Chondrocyte (in vitro differentiated cells): ENCODE results near the gene IRF2BP2. TPM values are rescaled to one million over a fixed set of nuclear protein-coding genes. Genes with fewer than 3 reads are reported as not detected.

ENCODE experiments used
- DNase-seq: peaks from one replicate; pipeline ENCODE4 v3.0.0; 2021; ENCODE audit warnings: mixed read lengths, low spot score
- H3K27ac Mint-ChIP-seq: one replicate; pipeline ENCODE4 v1.8.0; 2021; ENCODE audit warnings: mild to moderate bottlenecking, moderate library complexity, mixed read lengths; ENCODE audit not compliant: unreplicated experiment
- H3K27me3 Mint-ChIP-seq: 2 replicates; pipeline ENCODE4 v1.8.0; 2021; ENCODE audit warnings: low read depth, mixed read lengths
- H3K36me3 Mint-ChIP-seq: 2 replicates; pipeline ENCODE4 v1.8.0; 2021; ENCODE audit warnings: low read depth, mixed read lengths
- H3K4me1 Mint-ChIP-seq: 2 replicates; pipeline ENCODE4 v1.8.0; 2021; ENCODE audit warnings: low read depth, mild to moderate bottlenecking, mixed read lengths
- H3K4me3 Mint-ChIP-seq: one replicate; pipeline ENCODE4 v1.8.0; 2021; ENCODE audit warnings: mild to moderate bottlenecking, moderate library complexity, mixed read lengths; ENCODE audit not compliant: unreplicated experiment
- H3K9me3 Mint-ChIP-seq: 2 replicates; pipeline ENCODE4 v1.8.0; 2021; ENCODE audit warnings: low read depth, mixed read lengths
- total RNA-seq: library from RNA; stranded (reverse); gene quantifications from 3 replicates; pipeline ENCODE4 v1.2.1, GENCODE V29; 2021
- TF ChIP-seq, protein P1 (sequence below): fragments of 200-600 bp; sonication (generic); IDR thresholded peaks from 2 replicates; pipeline ENCODE4 v1.5.0; 2021; ENCODE audit warnings: antibody characterized with exemption, mild to moderate bottlenecking, moderate library complexity

Gene IRF2BP2
- total RNA-seq, 1 donor from 2014 or later = 70.5 TPM

- Mint-ChIP-seq H3K27ac (no peak overlapping the region), H3K4me3 (no peak overlapping the region), H3K4me1 (peaks cover 13% of the 10 kb centered on the region), H3K9me3 (no peaks in the 10 kb centered on the region), H3K27me3 (no peaks in the 10 kb centered on the region), H3K36me3 (no peaks in the 10 kb centered on the region)
- no peak for DNase-seq
- TF ChIP-seq, protein P1, sequence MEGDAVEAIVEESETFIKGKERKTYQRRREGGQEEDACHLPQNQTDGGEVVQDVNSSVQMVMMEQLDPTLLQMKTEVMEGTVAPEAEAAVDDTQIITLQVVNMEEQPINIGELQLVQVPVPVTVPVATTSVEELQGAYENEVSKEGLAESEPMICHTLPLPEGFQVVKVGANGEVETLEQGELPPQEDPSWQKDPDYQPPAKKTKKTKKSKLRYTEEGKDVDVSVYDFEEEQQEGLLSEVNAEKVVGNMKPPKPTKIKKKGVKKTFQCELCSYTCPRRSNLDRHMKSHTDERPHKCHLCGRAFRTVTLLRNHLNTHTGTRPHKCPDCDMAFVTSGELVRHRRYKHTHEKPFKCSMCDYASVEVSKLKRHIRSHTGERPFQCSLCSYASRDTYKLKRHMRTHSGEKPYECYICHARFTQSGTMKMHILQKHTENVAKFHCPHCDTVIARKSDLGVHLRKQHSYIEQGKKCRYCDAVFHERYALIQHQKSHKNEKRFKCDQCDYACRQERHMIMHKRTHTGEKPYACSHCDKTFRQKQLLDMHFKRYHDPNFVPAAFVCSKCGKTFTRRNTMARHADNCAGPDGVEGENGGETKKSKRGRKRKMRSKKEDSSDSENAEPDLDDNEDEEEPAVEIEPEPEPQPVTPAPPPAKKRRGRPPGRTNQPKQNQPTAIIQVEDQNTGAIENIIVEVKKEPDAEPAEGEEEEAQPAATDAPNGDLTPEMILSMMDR = no peak
These were observed 53.6 kb downstream of the IRF2BP2 start for GRCh38 chr1:234556245-234556943.

GRCh38 chr1:234555390-234556024 lies 54.5 kb downstream of the IRF2BP2 start:
- Mint-ChIP-seq H3K4me3 (no peak overlapping the region), H3K27ac (no peak overlapping the region), H3K4me1 (peaks cover 13% of the 10 kb centered on the region), H3K36me3 (no peaks in the 10 kb centered on the region), H3K27me3 (no peaks in the 10 kb centered on the region), H3K9me3 (no peaks in the 10 kb centered on the region)
- TF ChIP-seq, protein P1 = no peak
- no peak for DNase-seq

DNA sequence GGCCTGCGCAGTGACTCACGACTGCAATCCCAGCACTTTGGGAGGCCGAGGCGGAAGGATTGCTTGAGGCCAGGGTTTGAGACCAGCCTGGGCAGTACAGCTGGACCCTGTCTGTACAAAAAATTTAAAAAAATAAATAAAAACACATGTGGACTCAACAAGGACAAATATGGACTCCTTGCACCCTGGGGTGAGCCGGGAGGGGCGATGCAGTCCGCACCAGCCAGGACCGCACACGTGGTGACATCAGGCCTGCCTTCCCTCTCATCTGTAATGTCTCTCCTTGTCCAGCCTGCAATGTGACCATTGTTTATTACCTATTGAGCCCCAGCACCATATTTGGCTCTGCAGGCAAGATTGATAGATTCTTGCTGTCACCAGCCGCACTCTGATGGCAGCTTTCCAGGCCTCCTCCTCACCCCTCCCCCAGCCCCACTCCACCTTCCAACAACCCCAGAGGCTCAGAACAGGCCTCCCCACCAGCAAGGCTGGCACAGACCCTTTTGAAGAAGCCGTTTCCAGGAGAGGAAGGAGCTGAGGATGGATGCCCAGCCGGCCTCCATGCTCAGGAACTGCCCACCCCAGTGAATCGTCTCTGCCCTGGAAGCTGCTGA lies 55.2 kb downstream of the IRF2BP2 start:
- H3K9me3 Mint-ChIP-seq = no peaks in the 10 kb centered on the region
- no peak overlapping the region for H3K4me3 Mint-ChIP-seq
- no peak overlapping the region for H3K27ac Mint-ChIP-seq
- no peaks in the 10 kb centered on the region for H3K36me3 Mint-ChIP-seq
- DNase-seq = no peak
- H3K27me3 Mint-ChIP-seq = no peaks in the 10 kb centered on the region
- TF ChIP-seq, protein P1 = no peak
- peaks cover 13% of the 10 kb centered on the region for H3K4me1 Mint-ChIP-seq

Other genes with a start within 250 kb of the IRF2BP2 start
- 16.0 to 25.0 TPM (median 16.1 TPM) in 3 replicates for gene COA6, start 236.7 kb downstream of the IRF2BP2 start, total RNA-seq
- 11.2 to 22.2 TPM (median 12.9 TPM) in 3 replicates for gene TARBP1, start 131.0 kb downstream of the IRF2BP2 start, total RNA-seq